Endothelial cell of umbilical vein (primary cell): ENCODE measurements around the gene KRTAP19-3. TPM values are rescaled to one million over a fixed set of nuclear protein-coding genes. Genes with fewer than 3 reads are reported as not detected.

Experiments used
- BruUV-seq: library from RNA; stranded (reverse); fragments of 400-500 nt; replicated peaks from 2 replicates; lab custom pipeline; 2021; lab: Mats Ljungman, UMichigan
- CTCF ChIA-PET: fragments of 300-600, 350-600 bp; sonication (Branson Sonifier 250); formaldehyde crosslinking; loops from one replicate; lab custom pipeline; 2021; ENCODE audit warnings: antibody characterized with exemption, inconsistent platforms; lab: Charles Lee
- POLR2A ChIA-PET: fragments of 300-600, 350-600 bp; sonication (Branson Sonifier 250); formaldehyde crosslinking; loops from one replicate; lab custom pipeline; 2021; ENCODE audit warnings: antibody characterized with exemption, inconsistent platforms; lab: Charles Lee
- DNase-seq: peaks from one replicate; pipeline ENCODE4 v3.0.0-alpha.2; 2011; ENCODE audit warnings: low read depth, low spot score
- FAIRE-seq: peaks from 2 replicates; lab custom pipeline; 2011; peaks lifted over from hg19 to GRCh38; lab: Jason Lieb, UNC
- H2AFZ ChIP-seq: 2 replicates; pipeline ENCODE4 v1.6.0; 2012; ENCODE audit warnings: low read depth, low read length, control low read depth, inconsistent platforms
- H3K27ac ChIP-seq: 2 replicates; pipeline ENCODE4 v1.5.1; 2011; ENCODE audit warnings: low read depth, mild to moderate bottlenecking, control low read depth, low read length, moderate library complexity; ENCODE audit not compliant: insufficient read depth
- H3K27me3 ChIP-seq, 2 experiments: 2 replicates each; pipeline versions ENCODE4 v1.6.0 to v1.6.1; 2011; ENCODE audit warnings: low read length in 2 of 2, mixed read lengths in 1 of 2; ENCODE audit not compliant: control insufficient read depth in 2 of 2, insufficient read depth in 2 of 2
- H3K36me3 ChIP-seq, 2 experiments: 2 replicates in 1 of 2; 3 replicates in 1 of 2; pipeline ENCODE4 v1.5.1; 2011; ENCODE audit warnings: low read length in 2 of 2, mild to moderate bottlenecking in 1 of 2, moderate library complexity in 1 of 2; ENCODE audit not compliant: control insufficient read depth in 2 of 2, insufficient read depth in 2 of 2; ENCODE audit errors: extremely low read depth in 1 of 2
- H3K4me1 ChIP-seq: 3 replicates; pipeline ENCODE4 v1.5.1; 2011; ENCODE audit warnings: mild to moderate bottlenecking, low read length; ENCODE audit not compliant: control insufficient read depth, insufficient read depth; ENCODE audit errors: extremely low read depth
- H3K4me2 ChIP-seq: 2 replicates; pipeline ENCODE4 v1.6.1; 2011; ENCODE audit warnings: low read length, control low read depth, mixed read lengths; ENCODE audit not compliant: insufficient read depth
- H3K4me3 ChIP-seq, 3 experiments: fragments of 200-600 bp in 1 of 3; sonication (generic), shearing (Covaris generic) in 1 of 3; replicated peaks in 1 of 3; 2 replicates each; pipeline ENCODE4 v1.5.1; 2011 to 2016; ENCODE audit warnings: control low read depth in 3 of 3, low read length in 3 of 3, mild to moderate bottlenecking in 2 of 3, inconsistent platforms in 1 of 3, low read depth in 1 of 3, moderate library complexity in 1 of 3; ENCODE audit not compliant: insufficient read depth in 1 of 3
- H3K79me2 ChIP-seq: 2 replicates; pipeline ENCODE4 v1.6.0; 2012; ENCODE audit warnings: low read length, inconsistent platforms; ENCODE audit not compliant: control insufficient read depth, insufficient read depth
- H3K9ac ChIP-seq: replicated peaks from 2 replicates; pipeline ENCODE3; 2011; ENCODE audit warnings: low read length, control low read depth; ENCODE audit not compliant: insufficient read depth; ENCODE audit errors: extremely low read depth
- H3K9me1 ChIP-seq: replicated peaks from 3 replicates; pipeline ENCODE4 v1.6.0; 2011; ENCODE audit warnings: mild to moderate bottlenecking, low read length; ENCODE audit not compliant: control insufficient read depth, insufficient read depth; ENCODE audit errors: extremely low read depth
- H3K9me3 ChIP-seq: replicated peaks from 2 replicates; pipeline ENCODE4 v1.5.1; 2012; ENCODE audit warnings: low read length, inconsistent platforms; ENCODE audit not compliant: control insufficient read depth, insufficient read depth
- H4K20me1 ChIP-seq: replicated peaks from 2 replicates; pipeline ENCODE3; 2011; ENCODE audit warnings: mild to moderate bottlenecking, low read length; ENCODE audit not compliant: control insufficient read depth, insufficient read depth; ENCODE audit errors: extremely low read depth
- EZH2 ChIP-seq: IDR thresholded peaks from 2 replicates; pipeline ENCODE4 v1.6.1; 2012; ENCODE audit warnings: borderline replicate concordance, low read depth, mild to moderate bottlenecking, moderate library complexity, low read length, inconsistent platforms; ENCODE audit not compliant: severe bottlenecking
- FOS ChIP-seq: IDR thresholded peaks from 2 replicates; pipeline ENCODE4 v1.6.1; 2011; ENCODE audit warnings: mild to moderate bottlenecking, low read length, moderate library complexity, borderline replicate concordance; ENCODE audit not compliant: insufficient read depth
- GATA2 ChIP-seq: IDR thresholded peaks from 2 replicates; pipeline ENCODE4 v1.7.0; 2011; ENCODE audit warnings: low read depth, mild to moderate bottlenecking, moderate library complexity, mixed read lengths, low read length; ENCODE audit not compliant: insufficient read length, insufficient read depth
- JUN ChIP-seq: IDR thresholded peaks from 2 replicates; pipeline ENCODE4 v1.6.1; 2011; ENCODE audit warnings: borderline replicate concordance, low read depth; ENCODE audit not compliant: insufficient read length, insufficient read depth
- MYC ChIP-seq: IDR thresholded peaks from one replicate; pipeline ENCODE4 v1.6.1; 2011; ENCODE audit warnings: mild to moderate bottlenecking, low read depth, low read length
- POLR2A ChIP-seq: IDR thresholded peaks from 2 replicates; pipeline ENCODE4 v1.6.1; 2012; ENCODE audit warnings: low read depth, mild to moderate bottlenecking, control low read depth, low read length
- POLR2AphosphoS5 ChIP-seq: IDR thresholded peaks from 2 replicates; pipeline ENCODE4 v1.6.1; 2012; ENCODE audit warnings: low read depth, mild to moderate bottlenecking, control low read depth, low read length, moderate library complexity; ENCODE audit not compliant: insufficient read depth
- dilution Hi-C: fragments of 300-500 bp; cut with MboI; formaldehyde crosslinking; loops from one replicate; pipeline ENCODE4 v1.15.0; 2019; ENCODE audit warnings: low sequenced_read_pairs; ENCODE audit not compliant: extremely low pct_ligation_motif_present
- intact Hi-C: fragments of 100-400 bp; cut with micrococcal nuclease; formaldehyde crosslinking; loops from one replicate; pipeline ENCODE4 v1.10.0; 2022
- polyA plus RNA-seq, 4 experiments: library from polyadenylated mRNA; depleted of rRNA in 3 of 4; stranded (reverse) in 3 of 4; unstranded in 1 of 4; fragments of >200 nt; gene quantifications; 2 replicates each; pipeline versions ENCODE4 v1.2.1 to v1.2.3, GENCODE V29; 2011 to 2012; ENCODE audit warnings: missing spikeins in 1 of 4
- total RNA-seq: library from RNA; stranded (reverse); gene quantifications from 2 replicates; pipeline ENCODE4 v1.2.3, GENCODE V29; 2021
- TF ChIP-seq, protein P1 (sequence below), 2 donors: IDR thresholded peaks; 1 replicate in 1 of 2; 2 replicates in 1 of 2; pipeline ENCODE4 v1.5.1; 2011; ENCODE audit warnings: low read length in 2 of 2, mild to moderate bottlenecking in 2 of 2, moderate library complexity in 2 of 2, control low read depth in 1 of 2, inconsistent platforms in 1 of 2, low read depth in 1 of 2; ENCODE audit not compliant: insufficient read depth in 1 of 2; ENCODE audit errors: extremely low read depth in 1 of 2
- TF ChIP-seq, protein P2 (sequence below): IDR thresholded peaks from 2 replicates; pipeline ENCODE4 v1.6.1; 2011; ENCODE audit not compliant: insufficient read depth, insufficient read length

KRTAP19-3 gene
- total and polyA plus RNA-seq, 2 donors (not counting 3 experiments of a cell fraction or from before 2014, with no cell fraction given) = not detected

DNA sequence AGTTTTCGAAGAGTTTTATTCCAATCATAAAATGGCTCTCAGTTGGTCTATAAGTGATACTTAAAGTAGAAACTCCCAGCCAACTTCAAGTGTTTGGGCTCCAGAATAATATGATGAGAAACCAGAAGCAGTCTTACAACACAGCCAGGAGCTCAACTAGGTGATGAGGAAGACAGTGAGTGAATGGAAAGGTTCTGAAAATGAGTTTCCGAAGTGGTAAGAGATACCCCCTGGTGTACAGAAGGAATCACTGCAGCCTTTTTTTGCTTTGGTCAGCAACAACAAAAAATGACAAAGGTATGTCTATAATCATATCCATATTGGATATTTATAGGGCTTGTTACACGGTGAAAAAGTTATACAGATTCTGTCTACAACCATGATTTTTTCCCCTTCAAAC is 28.1 kb downstream of the KRTAP19-3 start:
- intact Hi-C loops = no loop called here
- no peaks in the 10 kb centered on the region for H3K4me1 ChIP-seq
- no peak overlapping the region for H2AFZ ChIP-seq
- H3K27me3 ChIP-seq = no peaks in the 10 kb centered on the region
- dilution Hi-C loops = no loop called here
- no peak overlapping the region for H3K9ac ChIP-seq
- ChIA-PET CTCF (no interaction called here), POLR2A (no interaction called here)
- no peak overlapping the region for H3K4me3 ChIP-seq
- no peak for FAIRE-seq
- H3K36me3 ChIP-seq = no peaks in the 10 kb centered on the region
- no peak overlapping the region for H3K27ac ChIP-seq
- DNase-seq = no peak
- BruUV-seq = no TSS peak
- H4K20me1 ChIP-seq = no peaks in the 10 kb centered on the region
- peaks cover 2% of the 10 kb centered on the region for H3K9me3 ChIP-seq
- no peak for TF ChIP-seq GATA2
- TF ChIP-seq, protein P1, sequence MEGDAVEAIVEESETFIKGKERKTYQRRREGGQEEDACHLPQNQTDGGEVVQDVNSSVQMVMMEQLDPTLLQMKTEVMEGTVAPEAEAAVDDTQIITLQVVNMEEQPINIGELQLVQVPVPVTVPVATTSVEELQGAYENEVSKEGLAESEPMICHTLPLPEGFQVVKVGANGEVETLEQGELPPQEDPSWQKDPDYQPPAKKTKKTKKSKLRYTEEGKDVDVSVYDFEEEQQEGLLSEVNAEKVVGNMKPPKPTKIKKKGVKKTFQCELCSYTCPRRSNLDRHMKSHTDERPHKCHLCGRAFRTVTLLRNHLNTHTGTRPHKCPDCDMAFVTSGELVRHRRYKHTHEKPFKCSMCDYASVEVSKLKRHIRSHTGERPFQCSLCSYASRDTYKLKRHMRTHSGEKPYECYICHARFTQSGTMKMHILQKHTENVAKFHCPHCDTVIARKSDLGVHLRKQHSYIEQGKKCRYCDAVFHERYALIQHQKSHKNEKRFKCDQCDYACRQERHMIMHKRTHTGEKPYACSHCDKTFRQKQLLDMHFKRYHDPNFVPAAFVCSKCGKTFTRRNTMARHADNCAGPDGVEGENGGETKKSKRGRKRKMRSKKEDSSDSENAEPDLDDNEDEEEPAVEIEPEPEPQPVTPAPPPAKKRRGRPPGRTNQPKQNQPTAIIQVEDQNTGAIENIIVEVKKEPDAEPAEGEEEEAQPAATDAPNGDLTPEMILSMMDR (IDR thresholded peaks at IDR 0.05; ENCODE audit: extremely low read depth in 1 of 2, insufficient read depth in 1 of 2, low read depth in 1 of 2, low read length in 2 of 2) = peak in 1 of 2 donors; percentile 7
- H3K79me2 ChIP-seq = no peaks in the 10 kb centered on the region
- no peaks in the 10 kb centered on the region for H3K9me1 ChIP-seq
- no peak overlapping the region for H3K4me2 ChIP-seq

DNA sequence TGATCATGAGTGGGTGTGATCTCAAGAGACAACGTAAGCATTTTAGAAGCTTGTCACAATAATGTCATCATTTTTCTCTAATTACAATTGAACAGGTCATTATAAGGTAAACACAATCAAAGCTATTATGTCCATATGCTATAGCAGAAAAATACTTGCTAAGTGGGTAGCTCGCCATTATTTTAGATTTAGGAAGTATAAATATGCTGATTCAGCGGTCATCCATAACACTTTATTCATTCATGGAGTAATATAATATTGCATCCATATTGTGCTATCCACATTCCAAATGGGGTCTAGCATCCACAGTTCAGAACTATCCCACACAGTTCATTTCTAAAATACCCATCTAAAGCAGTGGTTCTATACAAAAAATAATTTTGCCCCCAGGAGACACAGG is 43.3 kb downstream of the KRTAP19-3 start:
- Histone ChIP-seq H3K27ac (no peak overlapping the region), H3K36me3 (no peaks in the 10 kb centered on the region), H3K4me1 (no peaks in the 10 kb centered on the region), H3K79me2 (no peaks in the 10 kb centered on the region), H2AFZ (no peak overlapping the region), H3K9me1 (no peaks in the 10 kb centered on the region), H3K27me3 (no peaks in the 10 kb centered on the region), H4K20me1 (no peaks in the 10 kb centered on the region), H3K4me3 (no peak overlapping the region), H3K9ac (no peak overlapping the region), H3K4me2 (no peak overlapping the region), H3K9me3 (peaks cover 3% of the 10 kb centered on the region)
- dilution Hi-C loops = no loop called here
- CTCF ChIA-PET = no interaction called here
- intact Hi-C loops = no loop called here
- DNase-seq (no peak), FAIRE-seq (no peak)
- no TSS peak for BruUV-seq
- TF ChIP-seq POLR2AphosphoS5 = no peak
- no peak for TF ChIP-seq JUN
- TF ChIP-seq, protein P1 (IDR thresholded peaks at IDR 0.05; ENCODE audit: extremely low read depth in 1 of 2, insufficient read depth in 1 of 2, low read depth in 1 of 2, low read length in 2 of 2) = no peak
- TF ChIP-seq GATA2 = no peak
- TF ChIP-seq, protein P2, sequence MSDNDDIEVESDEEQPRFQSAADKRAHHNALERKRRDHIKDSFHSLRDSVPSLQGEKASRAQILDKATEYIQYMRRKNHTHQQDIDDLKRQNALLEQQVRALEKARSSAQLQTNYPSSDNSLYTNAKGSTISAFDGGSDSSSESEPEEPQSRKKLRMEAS = no peak
- TF ChIP-seq EZH2 = no peak
- TF ChIP-seq MYC = no peak
- TF ChIP-seq FOS = no peak
- TF ChIP-seq POLR2A = no peak
- POLR2A ChIA-PET = no interaction called here
